Panc1 (cell line): ENCODE data around the gene B9D2. TPM values are rescaled to one million over a fixed set of nuclear protein-coding genes. Genes with fewer than 3 reads are reported as not detected.
A peak's percentile ranks its signal among the peaks of the same experiment; 100 is the strongest.

ENCODE experiments used
- ATAC-seq: fragments of 200-7000 bp; cut with Tn5 transposase; 2 replicates; pipeline ENCODE4 v1.9.1; 2020; ENCODE audit warnings: mild to moderate bottlenecking, moderate library complexity
- BruUV-seq: library from RNA; stranded (reverse); fragments of 400-500 nt; replicated peaks from 2 replicates; lab custom pipeline; 2021; lab: Mats Ljungman, UMichigan
- CTCF ChIA-PET: fragments of 300-600 bp; sonication (Branson Sonifier 250); formaldehyde crosslinking; loops from one replicate; lab custom pipeline; 2022; ENCODE audit warnings: antibody characterized with exemption; lab: Charles Lee
- POLR2A ChIA-PET: fragments of 300-600 bp; sonication (Branson Sonifier 250); formaldehyde crosslinking; loops from one replicate; lab custom pipeline; 2022; ENCODE audit warnings: antibody characterized with exemption; lab: Charles Lee
- DNase-seq: peaks from one replicate; pipeline ENCODE4 v3.0.0-alpha.2; 2010; ENCODE audit warnings: low read depth, low spot score
- H3K27ac ChIP-seq: 2 replicates; pipeline ENCODE4 v1.5.1; 2011; ENCODE audit warnings: mild to moderate bottlenecking, low read length, inconsistent platforms
- H3K27me3 ChIP-seq: fragments of 200-500 bp; sonication (Bioruptor generic); 2 replicates; pipeline ENCODE4 v1.6.0; 2014; ENCODE audit warnings: low read length, inconsistent platforms; ENCODE audit not compliant: control insufficient read depth, insufficient read depth
- H3K36me3 ChIP-seq: fragments of 200-500 bp; sonication (Bioruptor generic); 2 replicates; pipeline ENCODE4 v1.5.1; 2014; ENCODE audit warnings: inconsistent platforms, mild to moderate bottlenecking, low read length, moderate library complexity; ENCODE audit not compliant: control insufficient read depth, insufficient read depth
- H3K4me1 ChIP-seq: 2 replicates; pipeline ENCODE4 v1.5.1; 2011; ENCODE audit warnings: inconsistent platforms, mild to moderate bottlenecking, low read length, moderate library complexity; ENCODE audit not compliant: control insufficient read depth, insufficient read depth
- H3K4me3 ChIP-seq, 2 experiments: 2 replicates each; pipeline ENCODE4 v1.5.1; 2011 to 2012; ENCODE audit warnings: low read depth in 2 of 2, low read length in 2 of 2, mild to moderate bottlenecking in 2 of 2, inconsistent platforms in 1 of 2, moderate library complexity in 1 of 2
- H3K9me3 ChIP-seq: fragments of 200-500 bp; sonication (Bioruptor generic); 2 replicates; pipeline ENCODE4 v1.5.1; 2014; ENCODE audit warnings: low read depth, mild to moderate bottlenecking, inconsistent platforms, low read length, moderate library complexity; ENCODE audit not compliant: control insufficient read depth, insufficient read depth
- CTCF ChIP-seq: fragments of 450-650 bp; IDR thresholded peaks from 2 replicates; pipeline ENCODE4 v1.5.1; 2017; ENCODE audit warnings: mild to moderate bottlenecking
- POLR2AphosphoS5 ChIP-seq: IDR thresholded peaks from 2 replicates; pipeline ENCODE4 v1.6.1; 2012; ENCODE audit warnings: mild to moderate bottlenecking, low read depth, low read length, moderate library complexity
- REST ChIP-seq, 2 experiments: IDR thresholded peaks; 2 replicates each; pipeline ENCODE4 v1.6.1; 2011 to 2012; ENCODE audit warnings: low read depth in 2 of 2, control low read depth in 1 of 2, low read length in 1 of 2, mild to moderate bottlenecking in 1 of 2, moderate library complexity in 1 of 2; ENCODE audit not compliant: insufficient read depth in 1 of 2
- SIN3A ChIP-seq: IDR thresholded peaks from 2 replicates; pipeline ENCODE4 v1.6.1; 2012; ENCODE audit warnings: low read depth, mild to moderate bottlenecking, low read length, moderate library complexity, borderline replicate concordance; ENCODE audit not compliant: insufficient read depth
- TCF7L2 ChIP-seq: IDR thresholded peaks from 2 replicates; pipeline ENCODE4 v1.6.1; 2011; ENCODE audit warnings: mild to moderate bottlenecking, low read depth, low read length, inconsistent platforms
- in situ Hi-C: cut with HindIII; loops from 2 replicates; pipeline ENCODE4 v1.10.0; 2016; ENCODE audit warnings: low sequenced_read_pairs, low pct_unique_long_range_greater_than_20kb
- intact Hi-C: fragments of 100-400 bp; cut with micrococcal nuclease; formaldehyde crosslinking; loops from one replicate; pipeline ENCODE4 v1.10.0; 2022; ENCODE audit not compliant: unreplicated experiment
- total RNA-seq: library from RNA; stranded (reverse); gene quantifications from one replicate; pipeline ENCODE4 v1.2.1, GENCODE V29; 2021; ENCODE audit not compliant: unreplicated experiment

Gene B9D2
- total RNA-seq, 1 experiment from 2014 or later, result 7.1 TPM

GRCh38 chr19:41323023-41323422, 40.9 kb downstream of the B9D2 start:
- ATAC-seq (peak; percentile 7; the same call in 1 of the 2 replicates), DNase-seq (no peak)
- POLR2A ChIA-PET, result no interaction called here
- BruUV-seq, result no TSS peak
- in situ Hi-C loops (no loop called here), intact Hi-C loops (no loop called here)
- peak overlapping the region; percentile 71 for H3K27ac ChIP-seq
- TF ChIP-seq POLR2AphosphoS5 (no peak), REST (IDR thresholded peaks at IDR 0.05; ENCODE audit: insufficient read depth in 1 of 2, low read depth in 2 of 2, low read length in 1 of 2) (no peak), SIN3A (no peak), TCF7L2 (no peak), CTCF (no peak)
- H3K9me3 ChIP-seq, result no peaks in the 10 kb centered on the region
- H3K4me3 ChIP-seq, result no peak overlapping the region
- H3K4me1 ChIP-seq, result peaks cover 43% of the 10 kb centered on the region
- CTCF ChIA-PET, result no interaction called here
- no peaks in the 10 kb centered on the region for H3K36me3 ChIP-seq
- no peaks in the 10 kb centered on the region for H3K27me3 ChIP-seq

GRCh38 chr19:41322451-41322850, 41.5 kb downstream of the B9D2 start:
- peaks cover 43% of the 10 kb centered on the region for H3K4me1 ChIP-seq
- no peaks in the 10 kb centered on the region for H3K9me3 ChIP-seq

More at GRCh38 chr19:41322451-41322850, 41.5 kb downstream of the B9D2 start:
- in situ Hi-C loops, result no loop called here
- CTCF ChIA-PET, result no interaction called here
- TF ChIP-seq POLR2AphosphoS5 (no peak), CTCF (no peak), TCF7L2 (no peak)
- no peak overlapping the region for H3K4me3 ChIP-seq
- intact Hi-C loops, result no loop called here
- H3K27ac ChIP-seq, result peak overlapping the region; percentile 71
- no peak for DNase-seq
- POLR2A ChIA-PET, result no interaction called here
- ATAC-seq, result no peak
- no peaks in the 10 kb centered on the region for H3K36me3 ChIP-seq
- BruUV-seq, result no TSS peak
- no peaks in the 10 kb centered on the region for H3K27me3 ChIP-seq
